ENCODE measurements around the gene PLA2R1. TPM values are rescaled to one million over a fixed set of nuclear protein-coding genes. Genes with fewer than 3 reads are reported as not detected.

Gene PLA2R1
- polyA plus RNA-seq, 1 of the 3 experiments (the other 2 are of a cell fraction): not detected

DNA sequence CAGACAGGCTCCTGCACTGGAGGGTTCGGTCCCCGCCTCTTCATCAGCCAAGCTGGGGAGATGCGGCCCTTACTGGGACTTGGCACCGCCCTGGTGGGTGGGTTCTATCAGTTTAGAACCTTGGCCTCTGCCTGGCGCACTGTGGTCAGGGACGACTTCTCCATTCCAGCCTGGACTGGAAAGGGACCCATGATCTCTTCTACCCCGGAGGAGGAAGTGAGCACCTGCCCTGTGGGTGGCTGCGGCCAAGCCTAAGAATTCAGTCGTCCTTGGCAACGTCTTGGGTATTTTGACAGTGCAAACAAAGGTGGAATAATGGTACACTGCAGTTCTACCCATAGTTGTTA lies 157.5 kb downstream of the PLA2R1 start (continued):
- TF ChIP-seq, protein P1, sequence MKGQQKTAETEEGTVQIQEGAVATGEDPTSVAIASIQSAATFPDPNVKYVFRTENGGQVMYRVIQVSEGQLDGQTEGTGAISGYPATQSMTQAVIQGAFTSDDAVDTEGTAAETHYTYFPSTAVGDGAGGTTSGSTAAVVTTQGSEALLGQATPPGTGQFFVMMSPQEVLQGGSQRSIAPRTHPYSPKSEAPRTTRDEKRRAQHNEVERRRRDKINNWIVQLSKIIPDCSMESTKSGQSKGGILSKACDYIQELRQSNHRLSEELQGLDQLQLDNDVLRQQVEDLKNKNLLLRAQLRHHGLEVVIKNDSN (IDR thresholded peaks at IDR 0.05; ENCODE audit: borderline replicate concordance, low read depth): no peak
- TF ChIP-seq SMC3 (IDR thresholded peaks at IDR 0.05; ENCODE audit: low read depth, low read length): no peak
- TF ChIP-seq, protein P2, sequence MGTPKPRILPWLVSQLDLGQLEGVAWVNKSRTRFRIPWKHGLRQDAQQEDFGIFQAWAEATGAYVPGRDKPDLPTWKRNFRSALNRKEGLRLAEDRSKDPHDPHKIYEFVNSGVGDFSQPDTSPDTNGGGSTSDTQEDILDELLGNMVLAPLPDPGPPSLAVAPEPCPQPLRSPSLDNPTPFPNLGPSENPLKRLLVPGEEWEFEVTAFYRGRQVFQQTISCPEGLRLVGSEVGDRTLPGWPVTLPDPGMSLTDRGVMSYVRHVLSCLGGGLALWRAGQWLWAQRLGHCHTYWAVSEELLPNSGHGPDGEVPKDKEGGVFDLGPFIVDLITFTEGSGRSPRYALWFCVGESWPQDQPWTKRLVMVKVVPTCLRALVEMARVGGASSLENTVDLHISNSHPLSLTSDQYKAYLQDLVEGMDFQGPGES (IDR thresholded peaks at IDR 0.05; ENCODE audit: low read depth, low read length): no peak
- TF ChIP-seq CTCF (IDR thresholded peaks at IDR 0.05): no peak
- TF ChIP-seq EZH2phosphoT487 (IDR thresholded peaks at IDR 0.05; ENCODE audit: borderline replicate concordance, low read depth): no peak
- no peak for TF ChIP-seq TCF12 (IDR thresholded peaks at IDR 0.05)
- TF ChIP-seq, protein P3, sequence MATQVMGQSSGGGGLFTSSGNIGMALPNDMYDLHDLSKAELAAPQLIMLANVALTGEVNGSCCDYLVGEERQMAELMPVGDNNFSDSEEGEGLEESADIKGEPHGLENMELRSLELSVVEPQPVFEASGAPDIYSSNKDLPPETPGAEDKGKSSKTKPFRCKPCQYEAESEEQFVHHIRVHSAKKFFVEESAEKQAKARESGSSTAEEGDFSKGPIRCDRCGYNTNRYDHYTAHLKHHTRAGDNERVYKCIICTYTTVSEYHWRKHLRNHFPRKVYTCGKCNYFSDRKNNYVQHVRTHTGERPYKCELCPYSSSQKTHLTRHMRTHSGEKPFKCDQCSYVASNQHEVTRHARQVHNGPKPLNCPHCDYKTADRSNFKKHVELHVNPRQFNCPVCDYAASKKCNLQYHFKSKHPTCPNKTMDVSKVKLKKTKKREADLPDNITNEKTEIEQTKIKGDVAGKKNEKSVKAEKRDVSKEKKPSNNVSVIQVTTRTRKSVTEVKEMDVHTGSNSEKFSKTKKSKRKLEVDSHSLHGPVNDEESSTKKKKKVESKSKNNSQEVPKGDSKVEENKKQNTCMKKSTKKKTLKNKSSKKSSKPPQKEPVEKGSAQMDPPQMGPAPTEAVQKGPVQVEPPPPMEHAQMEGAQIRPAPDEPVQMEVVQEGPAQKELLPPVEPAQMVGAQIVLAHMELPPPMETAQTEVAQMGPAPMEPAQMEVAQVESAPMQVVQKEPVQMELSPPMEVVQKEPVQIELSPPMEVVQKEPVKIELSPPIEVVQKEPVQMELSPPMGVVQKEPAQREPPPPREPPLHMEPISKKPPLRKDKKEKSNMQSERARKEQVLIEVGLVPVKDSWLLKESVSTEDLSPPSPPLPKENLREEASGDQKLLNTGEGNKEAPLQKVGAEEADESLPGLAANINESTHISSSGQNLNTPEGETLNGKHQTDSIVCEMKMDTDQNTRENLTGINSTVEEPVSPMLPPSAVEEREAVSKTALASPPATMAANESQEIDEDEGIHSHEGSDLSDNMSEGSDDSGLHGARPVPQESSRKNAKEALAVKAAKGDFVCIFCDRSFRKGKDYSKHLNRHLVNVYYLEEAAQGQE (IDR thresholded peaks at IDR 0.05; ENCODE audit: low read depth, low read length): no peak
- TF ChIP-seq MAX (IDR thresholded peaks at IDR 0.05; ENCODE audit: low read depth): no peak
- no peak for TF ChIP-seq FOSL2 (IDR thresholded peaks at IDR 0.05; ENCODE audit: borderline replicate concordance, low read depth)
- TF ChIP-seq POLR2AphosphoS5 (IDR thresholded peaks at IDR 0.05; ENCODE audit: low read depth, low read length): no peak

DNA sequence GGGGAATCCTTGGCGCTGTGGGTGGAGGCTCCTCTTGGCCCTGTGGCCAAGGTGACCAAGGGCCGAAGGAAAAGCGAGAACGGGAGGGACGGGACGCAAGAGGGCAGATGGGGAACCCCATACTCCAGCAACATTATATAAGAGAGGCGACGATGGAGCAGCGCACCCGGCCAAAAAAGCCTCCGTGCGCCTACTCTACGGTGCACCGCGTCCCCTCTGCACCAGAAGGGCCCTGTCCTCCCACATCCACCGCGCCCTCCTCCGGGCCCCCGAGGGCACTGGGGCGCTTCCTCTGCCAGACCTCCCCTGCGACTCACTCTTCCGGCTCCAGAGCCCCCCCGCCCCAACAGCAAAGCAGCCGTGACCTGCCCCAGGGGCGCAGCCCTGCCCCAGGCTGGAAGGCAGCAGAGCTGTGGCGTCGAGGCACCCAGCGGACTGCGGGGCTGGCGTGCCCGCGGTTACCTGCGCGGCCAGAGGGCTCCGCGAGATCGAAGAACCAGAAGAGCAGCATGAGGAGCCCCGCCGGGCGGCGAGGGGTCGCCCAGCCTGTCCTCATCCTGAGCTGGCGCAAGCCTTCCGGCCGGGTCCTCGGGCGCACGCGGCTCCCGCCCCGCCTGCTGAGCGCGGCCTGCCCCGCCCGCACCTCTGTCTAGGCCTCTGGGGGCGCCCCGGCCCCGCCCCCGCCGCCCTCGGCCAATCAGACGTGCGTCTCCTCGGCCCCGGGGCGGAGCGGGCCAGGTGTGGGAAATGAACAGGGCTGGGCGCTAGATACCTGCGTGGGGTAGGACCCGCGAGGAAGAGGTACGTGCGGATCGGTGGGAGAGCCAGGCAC lies 158.1 kb downstream of the PLA2R1 start, which contains the start of gene LY75:
TSS of gene LY75 (minus strand) at position 630 of the 832 bp plus-strand sequence.
- no peak within 1 kb of the TSS for H3K4me2 ChIP-seq
- no peak for DNase-seq
- H3K79me2 ChIP-seq (ENCODE audit: insufficient read depth): no peaks in the 10 kb centered on the region
- no peaks in the 10 kb centered on the region for H4K20me1 ChIP-seq (ENCODE audit: insufficient read depth)
- no peaks in the 10 kb centered on the region; a peak in 2 of 4 replicates for H3K4me1 ChIP-seq (ENCODE audit: control insufficient read depth in 1 of 2, insufficient read depth in 2 of 2, low read depth in 1 of 2, low read length in 1 of 2)
- H3K9me2 ChIP-seq: no peaks in the 10 kb centered on the region
- H3K36me3 ChIP-seq (replicated peaks in 1 of 2; ENCODE audit: control insufficient read depth in 1 of 2, insufficient read depth in 2 of 2, low read length in 1 of 2): no peaks in the 10 kb centered on the region
- 90% methylated on average over 42 of the region's 74 CpGs for WGBS (ENCODE audit: low lambda C conversion rate)
- POLR2A ChIA-PET: no interaction called here
- H3K4me3 ChIP-seq (ENCODE audit: low read depth in 2 of 2, low read length in 1 of 2): no peak within 1 kb of the TSS
- H2AFZ ChIP-seq (ENCODE audit: low read depth): no peak within 1 kb of the TSS
- CTCF ChIA-PET: no interaction called here
- H3K9ac ChIP-seq: no peak within 1 kb of the TSS
- no peak within 1 kb of the TSS for H3K27ac ChIP-seq (ENCODE audit: low read depth in 2 of 2, low read length in 1 of 2)
- TF ChIP-seq SIN3A (IDR thresholded peaks at IDR 0.05; ENCODE audit: borderline replicate concordance, low read depth, low read length) (no peak), MEF2A (IDR thresholded peaks at IDR 0.05; ENCODE audit: borderline replicate concordance, low read depth) (no peak), CHD2 (IDR thresholded peaks at IDR 0.05; ENCODE audit: low read length, partially characterized antibody) (no peak), EZH2phosphoT487 (IDR thresholded peaks at IDR 0.05; ENCODE audit: borderline replicate concordance, low read depth) (no peak), FOXJ3 (CRISPR knock-in tag; IDR thresholded peaks at IDR 0.05) (no peak)
- H3K9me3 ChIP-seq: no peaks in the 10 kb centered on the region
- no peaks in the 10 kb centered on the region for H3F3A ChIP-seq (replicated peaks; ENCODE audit: insufficient read depth)
- no peaks in the 10 kb centered on the region; the same call in 1 of the 2 replicates for H3K27me3 ChIP-seq (ENCODE audit: insufficient read depth)

All from SK-N-SH (cell line).